ENCODE data around the gene DMD. TPM values are rescaled to one million over a fixed set of nuclear protein-coding genes. Genes with fewer than 3 reads are reported as not detected.

Gene DMD
- total and polyA plus RNA-seq, 2 of the 8 experiments (the other 6 are each of a cell fraction or from before 2014, with no cell fraction given): 4.8 to 7.4 TPM

DNA sequence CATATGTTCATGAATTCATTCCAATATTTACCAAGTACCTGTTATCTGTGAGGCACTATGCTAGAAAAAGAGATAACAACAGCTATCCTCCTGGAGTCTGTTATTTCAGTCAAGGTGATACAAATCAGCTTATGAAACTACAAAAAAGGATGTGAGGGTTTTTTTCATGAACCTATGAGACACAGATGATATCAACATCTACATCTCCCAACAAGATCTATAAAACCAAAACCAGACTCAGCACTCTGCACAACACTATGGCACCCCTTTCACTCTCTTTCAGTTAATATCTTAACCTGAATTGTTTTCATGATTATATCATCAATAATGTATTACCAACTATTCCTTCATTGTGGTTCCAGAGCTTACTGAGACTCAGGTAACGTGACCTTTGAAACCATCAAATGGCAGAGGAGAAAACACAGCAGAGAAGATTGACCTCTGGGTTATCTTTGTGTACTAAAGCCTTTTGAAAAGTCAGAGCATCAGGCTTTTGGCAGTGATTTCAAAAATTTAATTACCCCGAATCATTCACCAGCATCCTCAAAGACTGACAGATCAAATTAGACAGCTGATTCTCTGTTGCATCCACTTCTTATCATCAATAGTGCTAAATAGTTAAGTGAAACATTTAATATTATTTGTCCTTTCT lies 1894.9 kb downstream of the DMD start:
- H3K27ac ChIP-seq (ENCODE audit: low read depth, low read length): no peak overlapping the region
- H2BK12ac ChIP-seq (ENCODE audit: low read depth, low read length): no peak overlapping the region
- TF ChIP-seq, protein P1, sequence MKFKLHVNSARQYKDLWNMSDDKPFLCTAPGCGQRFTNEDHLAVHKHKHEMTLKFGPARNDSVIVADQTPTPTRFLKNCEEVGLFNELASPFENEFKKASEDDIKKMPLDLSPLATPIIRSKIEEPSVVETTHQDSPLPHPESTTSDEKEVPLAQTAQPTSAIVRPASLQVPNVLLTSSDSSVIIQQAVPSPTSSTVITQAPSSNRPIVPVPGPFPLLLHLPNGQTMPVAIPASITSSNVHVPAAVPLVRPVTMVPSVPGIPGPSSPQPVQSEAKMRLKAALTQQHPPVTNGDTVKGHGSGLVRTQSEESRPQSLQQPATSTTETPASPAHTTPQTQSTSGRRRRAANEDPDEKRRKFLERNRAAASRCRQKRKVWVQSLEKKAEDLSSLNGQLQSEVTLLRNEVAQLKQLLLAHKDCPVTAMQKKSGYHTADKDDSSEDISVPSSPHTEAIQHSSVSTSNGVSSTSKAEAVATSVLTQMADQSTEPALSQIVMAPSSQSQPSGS (IDR thresholded peaks at IDR 0.05; ENCODE audit: low read length): no peak
- TF ChIP-seq, protein P2, sequence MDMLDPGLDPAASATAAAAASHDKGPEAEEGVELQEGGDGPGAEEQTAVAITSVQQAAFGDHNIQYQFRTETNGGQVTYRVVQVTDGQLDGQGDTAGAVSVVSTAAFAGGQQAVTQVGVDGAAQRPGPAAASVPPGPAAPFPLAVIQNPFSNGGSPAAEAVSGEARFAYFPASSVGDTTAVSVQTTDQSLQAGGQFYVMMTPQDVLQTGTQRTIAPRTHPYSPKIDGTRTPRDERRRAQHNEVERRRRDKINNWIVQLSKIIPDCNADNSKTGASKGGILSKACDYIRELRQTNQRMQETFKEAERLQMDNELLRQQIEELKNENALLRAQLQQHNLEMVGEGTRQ (IDR thresholded peaks at IDR 0.05; ENCODE audit: low read length): no peak
- TF ChIP-seq, protein P3, sequence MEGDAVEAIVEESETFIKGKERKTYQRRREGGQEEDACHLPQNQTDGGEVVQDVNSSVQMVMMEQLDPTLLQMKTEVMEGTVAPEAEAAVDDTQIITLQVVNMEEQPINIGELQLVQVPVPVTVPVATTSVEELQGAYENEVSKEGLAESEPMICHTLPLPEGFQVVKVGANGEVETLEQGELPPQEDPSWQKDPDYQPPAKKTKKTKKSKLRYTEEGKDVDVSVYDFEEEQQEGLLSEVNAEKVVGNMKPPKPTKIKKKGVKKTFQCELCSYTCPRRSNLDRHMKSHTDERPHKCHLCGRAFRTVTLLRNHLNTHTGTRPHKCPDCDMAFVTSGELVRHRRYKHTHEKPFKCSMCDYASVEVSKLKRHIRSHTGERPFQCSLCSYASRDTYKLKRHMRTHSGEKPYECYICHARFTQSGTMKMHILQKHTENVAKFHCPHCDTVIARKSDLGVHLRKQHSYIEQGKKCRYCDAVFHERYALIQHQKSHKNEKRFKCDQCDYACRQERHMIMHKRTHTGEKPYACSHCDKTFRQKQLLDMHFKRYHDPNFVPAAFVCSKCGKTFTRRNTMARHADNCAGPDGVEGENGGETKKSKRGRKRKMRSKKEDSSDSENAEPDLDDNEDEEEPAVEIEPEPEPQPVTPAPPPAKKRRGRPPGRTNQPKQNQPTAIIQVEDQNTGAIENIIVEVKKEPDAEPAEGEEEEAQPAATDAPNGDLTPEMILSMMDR (IDR thresholded peaks at IDR 0.05; ENCODE audit: control extremely low read depth in 1 of 3, insufficient read depth in 1 of 3, low read depth in 1 of 3, low read length in 3 of 3): no peak
- TF ChIP-seq SUZ12 (IDR thresholded peaks at IDR 0.05; ENCODE audit: low read length) (no peak), TCF12 (IDR thresholded peaks at IDR 0.05; ENCODE audit: low read depth, low read length) (no peak), CEBPB (IDR thresholded peaks at IDR 0.05; ENCODE audit: low read depth, low read length) (no peak)
- H2AK5ac ChIP-seq (ENCODE audit: low read depth, low read length): no peak overlapping the region
- H3K9me3 ChIP-seq (ENCODE audit: insufficient read depth in 2 of 2, low read depth in 1 of 2, low read length in 1 of 2): no peaks in the 10 kb centered on the region
- CTCF ChIA-PET (ENCODE audit: partially characterized antibody): interaction anchor here (1.1 to 1.3 kb wide), 2 partner anchors 37 to 277 kb away, joined by 3 to 4 read pairs; no protein-coding TSS in a partner anchor
- no peaks in the 10 kb centered on the region for H3K23me2 ChIP-seq (ENCODE audit: low read depth, low read length)
- no peak overlapping the region for H3K56ac ChIP-seq (replicated peaks; ENCODE audit: insufficient read length, low read depth, low read length)
- H2BK20ac ChIP-seq (ENCODE audit: low read length): no peak overlapping the region
- whole genome bisulfite sequencing, 2 experiments (ENCODE audit: extremely low coverage in 1 of 2, insufficient coverage in 1 of 2, insufficient read length in 1 of 2, insufficient replicate concordance in 2 of 2, low coverage in 1 of 2, low lambda C conversion rate in 2 of 2, missing lambda C conversion rate in 1 of 2): 84% methylated on average over 2 of the region's 2 CpGs; no CpG with 5 or more reads in 1 of the 2 experiments
- POLR2A ChIA-PET (ENCODE audit: partially characterized antibody): no interaction called here
- H4K91ac ChIP-seq (replicated peaks; ENCODE audit: insufficient read length, low read length): no peak overlapping the region
- H3K27me3 ChIP-seq (replicated peaks in 1 of 4; ENCODE audit: control insufficient read depth in 3 of 4, extremely low read depth in 1 of 4, insufficient read depth in 3 of 4, low read length in 3 of 4): no peaks in the 10 kb centered on the region
- DNase-seq (ENCODE audit: low read depth in 1 of 2, low spot score in 2 of 2) (no peak), FAIRE-seq (no peak)
- no peak overlapping the region for H2BK5ac ChIP-seq (ENCODE audit: low read depth, low read length)
- no peak overlapping the region for H3K14ac ChIP-seq (ENCODE audit: insufficient read length)
- no peak overlapping the region for H3K18ac ChIP-seq (ENCODE audit: extremely low read depth, low read length)
- H3K4ac ChIP-seq (replicated peaks; ENCODE audit: insufficient read length, low read depth, low read length): no peak overlapping the region
- no peak overlapping the region for H2BK120ac ChIP-seq (replicated peaks; ENCODE audit: low read depth, low read length)
- no peak overlapping the region for H3K4me2 ChIP-seq (ENCODE audit: insufficient read depth in 1 of 2, low read depth in 2 of 2, low read length in 2 of 2)
- no peak overlapping the region for H2BK15ac ChIP-seq (ENCODE audit: low read length)
- H3K23ac ChIP-seq (ENCODE audit: insufficient read length): no peak overlapping the region
- no peak overlapping the region for H4K5ac ChIP-seq (ENCODE audit: insufficient read length, low read depth, low read length)
- H3K4me3 ChIP-seq (ENCODE audit: extremely low read depth in 1 of 4, insufficient read depth in 2 of 4, low read depth in 3 of 4, low read length in 4 of 4): no peak overlapping the region
- no peak overlapping the region for H3K9ac ChIP-seq (replicated peaks in 1 of 4; ENCODE audit: extremely low read depth in 1 of 4, low read depth in 3 of 4, low read length in 3 of 4)
- no peaks in the 10 kb centered on the region for H3K79me2 ChIP-seq (ENCODE audit: control insufficient read depth in 1 of 2, insufficient read depth in 2 of 2, low read length in 2 of 2)
- H3K79me1 ChIP-seq (ENCODE audit: low read depth, low read length): no peaks in the 10 kb centered on the region
- H3K36me3 ChIP-seq (ENCODE audit: control insufficient read depth in 2 of 4, insufficient read depth in 4 of 4, low read length in 3 of 4): no peaks in the 10 kb centered on the region
- no peaks in the 10 kb centered on the region for H3K4me1 ChIP-seq (replicated peaks in 1 of 4; ENCODE audit: control insufficient read depth in 3 of 4, insufficient read depth in 4 of 4, low read length in 3 of 4)
- no peak overlapping the region for H4K8ac ChIP-seq (ENCODE audit: extremely low read depth, insufficient read depth, low read length)
- no peaks in the 10 kb centered on the region for H4K20me1 ChIP-seq (replicated peaks in 1 of 2; ENCODE audit: control insufficient read depth in 1 of 2, insufficient read depth in 2 of 2, low read length in 2 of 2)
- H2AFZ ChIP-seq (ENCODE audit: low read length): no peak overlapping the region

All from H1 (cell line).